Adrenal gland (tissue), 12 donors: Measurements from ENCODE around the gene COLGALT1. TPM values are rescaled to one million over a fixed set of nuclear protein-coding genes. Genes with fewer than 3 reads are reported as not detected.

Source experiments
- DNase-seq, 7 donors: peaks; one replicate each; pipeline ENCODE4 v3.0.0-alpha.2; 2019 to 2020
- H3K27ac ChIP-seq, 5 donors: fragments of 200-600 bp; sonication (generic) in 4 of 5; 1 replicate in 3 of 5; 2 replicates in 2 of 5; pipeline versions ENCODE4 v1.5.1 to v1.8.0; 2016 to 2020; ENCODE audit warnings: mild to moderate bottlenecking in 1 of 5
- H3K27me3 ChIP-seq: fragments of 200-600 bp; 2 replicates; pipeline ENCODE4 v1.8.0; 2021
- H3K36me3 ChIP-seq, 2 donors: fragments of 200-600 bp; replicated peaks in 1 of 2; 1 replicate in 1 of 2; 2 replicates in 1 of 2; pipeline versions ENCODE4 v1.5.1 to v1.8.0; 2018 to 2022
- H3K4me1 ChIP-seq, 2 donors: fragments of 200-600 bp; replicated peaks in 1 of 2; 1 replicate in 1 of 2; 2 replicates in 1 of 2; pipeline versions ENCODE4 v1.5.1 to v1.8.0; 2018 to 2021
- H3K4me3 ChIP-seq, 4 donors: fragments of 200-600 bp; sonication (generic) in 3 of 4; one replicate each; pipeline ENCODE4 v1.5.1; 2016 to 2018
- H3K9me3 ChIP-seq, 3 donors: fragments of 200-600 bp; sonication (generic) in 1 of 3; replicated peaks in 1 of 3; 1 replicate in 2 of 3; 2 replicates in 1 of 3; pipeline versions ENCODE4 v1.5.1 to v1.8.0; 2016 to 2021
- CTCF ChIP-seq, 6 experiments: fragments of 450-650 bp in 4 of 6; fragments of 200-600 bp in 2 of 6; sonication (generic) in 1 of 6; IDR thresholded peaks; 1 replicate in 5 of 6; 2 replicates in 1 of 6; pipeline versions ENCODE4 v1.5.1 to v1.8.0; 2016 to 2021; ENCODE audit warnings: antibody characterized with exemption in 6 of 6, mild to moderate bottlenecking in 2 of 6, moderate library complexity in 1 of 6
- POLR2A ChIP-seq, 2 donors: fragments of 450-650 bp; IDR thresholded peaks; one replicate each; pipeline ENCODE4 v1.6.1; 2017; ENCODE audit warnings: antibody characterized with exemption in 2 of 2, mild to moderate bottlenecking in 2 of 2, moderate library complexity in 1 of 2
- WGBS, 4 donors: extraction: QIAGEN DNeasy Blood & Tissue Kit in 2 of 4; methylation state at CpG; one replicate each; pipeline versions ENCODE4 v1.1.5 to v1.1.7; 2013 to 2017; 5-methylcytosine and 5-hydroxymethylcytosine counted together
- intact Hi-C, 2 donors: fragments of 100-400 bp; cut with DNase I; formaldehyde crosslinking; loops; one replicate each; pipeline versions ENCODE4 v1.14.1 to v1.15.0; 2022 to 2023
- polyA plus RNA-seq, 3 donors: library from polyadenylated mRNA; stranded (reverse); fragments of 200-250 nt in 2 of 3; fragments of 350-450 nt in 1 of 3; fragmentation: Illumina TruSeq in 1 of 3; extraction: RNeasy Lipid Tissue Mini Kit (QIAGEN cat#74804) in 1 of 3; gene quantifications; one replicate each; pipeline ENCODE4 v1.2.3, GENCODE V29; 2013 to 2014
- total RNA-seq, 9 donors: library from RNA; depleted of rRNA in 4 of 9; stranded (reverse); fragments of >200 nt in 4 of 9; fragments of 120-200 nt in 1 of 9; fragmentation: NEBNext Ultra II Directional in 1 of 9; extraction: Animal tissue kit (Norgen Biotek cat#: 25700) in 1 of 9; gene quantifications; one replicate each; pipeline versions ENCODE4 v1.1.0 to v1.2.4, GENCODE V29; 2013 to 2023
- donor health status: healthy with polysubstance abuse.
- donor health status: Bipolar disorder and iron deficiency.
- donor health status: DM: yes; HTN: yes; CAD: no.
- donor health status: DM: no; HTN: no; CAD: no.
- donor health status: DM: no; HTN: no; CAD: no.
- donor health status: DM: yes; HTN: yes; CAD: no.

Gene COLGALT1
- total and polyA plus RNA-seq, 12 donors = 23.5 to 81.0 (median 56.7) TPM

- intact Hi-C loops = no loop called here
- Histone ChIP-seq H3K36me3 (no peaks in the 10 kb centered on the region), H3K27me3 (no peaks in the 10 kb centered on the region), H3K9me3 (no peaks in the 10 kb centered on the region), H3K27ac (no peak overlapping the region), H3K4me1 (peaks cover 5 to 7% of the 10 kb centered on the region in 2 donors), H3K4me3 (no peak overlapping the region)
- WGBS, 4 donors = 57 to 75% (median 65%) methylated on average over 4 of the region's 4 CpGs
- DNase-seq = no peak
- no peak for TF ChIP-seq POLR2A (IDR thresholded peaks at IDR 0.05)
- TF ChIP-seq CTCF (IDR thresholded peaks at IDR 0.05) = no peak
Measured at GRCh38 chr19:17543986-17544385, 11.5 kb upstream of the COLGALT1 start.

- no peaks in the 10 kb centered on the region for H3K27me3 ChIP-seq
- H3K36me3 ChIP-seq = no peaks in the 10 kb centered on the region
- no peak for TF ChIP-seq POLR2A (IDR thresholded peaks at IDR 0.05)
- no peak for TF ChIP-seq CTCF (IDR thresholded peaks at IDR 0.05)
- no peaks in the 10 kb centered on the region for H3K9me3 ChIP-seq
- H3K4me3 ChIP-seq = no peak overlapping the region
- WGBS, 4 donors = 91 to 96% (median 95%) methylated on average over 4 of the region's 4 CpGs
- DNase-seq = no peak
- H3K27ac ChIP-seq = no peak overlapping the region
- peaks cover 1 to 3% of the 10 kb centered on the region in 2 donors for H3K4me1 ChIP-seq
- intact Hi-C loops = no loop called here
Measured at GRCh38 chr19:17544418-17544817, 11.0 kb upstream of the COLGALT1 start.

GRCh38 chr19:17548145-17548544 is 7.3 kb upstream of the COLGALT1 start:
- DNase-seq = no peak
- intact Hi-C loops = no loop called here
- H3K36me3 ChIP-seq = no peaks in the 10 kb centered on the region
- WGBS, 4 donors = 78 to 95% (median 87%) methylated on average over 6 of the region's 6 CpGs
- no peak overlapping the region for H3K27ac ChIP-seq
- TF ChIP-seq CTCF (IDR thresholded peaks at IDR 0.05) = no peak
- TF ChIP-seq POLR2A (IDR thresholded peaks at IDR 0.05) = no peak
- no peaks in the 10 kb centered on the region for H3K27me3 ChIP-seq
- no peak overlapping the region for H3K4me3 ChIP-seq
- H3K4me1 ChIP-seq = peaks cover 0 to 4% of the 10 kb centered on the region in 2 donors
- no peaks in the 10 kb centered on the region for H3K9me3 ChIP-seq

- Histone ChIP-seq H3K9me3 (no peaks in the 10 kb centered on the region), H3K36me3 (no peaks in the 10 kb centered on the region), H3K4me3 (no peak overlapping the region), H3K27ac (no peak overlapping the region), H3K27me3 (no peaks in the 10 kb centered on the region), H3K4me1 (peaks cover 4 to 13% of the 10 kb centered on the region in 2 donors)
- intact Hi-C loops = no loop called here
- 67 to 84% (median 73%) methylated on average over 5 of the region's 5 CpGs for WGBS, 4 donors
- TF ChIP-seq POLR2A (IDR thresholded peaks at IDR 0.05) = no peak
- no peak for TF ChIP-seq CTCF (IDR thresholded peaks at IDR 0.05)
- DNase-seq = no peak
Measured at GRCh38 chr19:17549085-17549740, 6.2 kb upstream of the COLGALT1 start.
